Measurements from ENCODE around the gene EEF1AKMT1.

- TF ChIP-seq CTCF (IDR thresholded peaks at IDR 0.05; ENCODE audit: insufficient read depth, low read length, poor library complexity, severe bottlenecking) (no peak), EZH2phosphoT487 (conservative IDR thresholded peaks at IDR 0.05; ENCODE audit: low read length) (no peak)
These were observed 6.3 kb downstream of the EEF1AKMT1 start for GRCh38 chr13:20767309-20767943.

All from SU-DHL-6 (cell line).